GM12892 (cell line): ENCODE results near the gene RPL19.
"Not testable (repeated sequence)": the region's sequence is repeated elsewhere in the genome, so short reads cannot be mapped to it uniquely, and the experiment has no call there.

Experiments
- POLR2A ChIP-seq: IDR thresholded peaks from 2 replicates; pipeline ENCODE4 v1.6.1; 2011; ENCODE audit warnings: low read depth, low read length, control low read depth
- TAF1 ChIP-seq: IDR thresholded peaks from 2 replicates; pipeline ENCODE4 v1.6.1; 2011; ENCODE audit warnings: low read depth, mild to moderate bottlenecking, control low read depth, low read length, borderline replicate concordance

DNA sequence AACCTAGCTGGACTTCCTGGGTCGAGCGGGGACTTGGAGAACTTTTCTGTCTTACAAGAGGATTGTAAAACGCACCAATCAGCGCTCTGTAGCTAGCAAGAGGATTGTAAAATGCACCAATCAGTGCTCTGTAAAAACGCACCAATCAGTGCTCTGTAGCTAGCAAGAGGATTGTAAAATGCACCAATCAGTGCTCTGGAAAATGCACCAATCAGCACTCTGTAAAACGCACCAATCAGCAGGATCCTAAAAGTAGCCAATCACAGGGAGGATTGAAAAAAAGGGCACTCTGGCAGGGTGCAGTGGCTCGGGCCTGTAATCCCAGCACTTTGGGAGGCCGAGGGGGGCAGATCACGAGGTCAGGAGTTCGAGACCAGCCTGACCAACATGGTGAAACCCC is 31.6 kb upstream of the RPL19 start:
- not testable (repeated sequence) for TF ChIP-seq POLR2A, TAF1
